NOMO-1 (cell line): ENCODE results near the gene INO80E.
"Not testable (repeated sequence)": the region's sequence is repeated elsewhere in the genome, so short reads cannot be mapped to it uniquely, and the experiment has no call there.

Source experiments
- DNase-seq, 2 experiments: peaks; one replicate each; lab custom pipeline; 2025; ENCODE audit not compliant: unreplicated experiment in 2 of 2; lab: John Stamatoyannopoulos, UW

INO80E gene

GRCh38 chr16:30009085-30009862, 13.2 kb downstream of the INO80E start:
- no peak for DNase-seq

GRCh38 chr16:30009990-30010843, 14.2 kb downstream of the INO80E start:
- DNase-seq = no peak

GRCh38 chr16:30010844-30011713, 15.0 kb downstream of the INO80E start, which contains the start of gene DOC2A:
TSS of gene DOC2A (minus strand) at chr16:30011027. CDS start at chr16:30010222, 805 bp downstream.
- peak; percentile 15 to 16 for DNase-seq

GRCh38 chr16:30011714-30012504, 15.9 kb downstream of the INO80E start:
- DNase-seq = no peak

GRCh38 chr16:30012598-30012997, 16.6 kb downstream of the INO80E start:
- not testable (repeated sequence) for DNase-seq

- not testable (repeated sequence) for DNase-seq
Measured at GRCh38 chr16:30015450-30015849, 19.4 kb downstream of the INO80E start.

- no peak for DNase-seq
Measured at GRCh38 chr16:30016555-30017276, 20.7 kb downstream of the INO80E start.

- no peak for DNase-seq
Measured at GRCh38 chr16:30017277-30017656, 21.2 kb downstream of the INO80E start.

- not testable (repeated sequence) for DNase-seq
Measured at GRCh38 chr16:30017937-30018336, 21.9 kb downstream of the INO80E start.

GRCh38 chr16:30018731-30019158, 22.7 kb downstream of the INO80E start:
- DNase-seq = no peak

GRCh38 chr16:30022887-30023286, 26.8 kb downstream of the INO80E start, which contains the start of gene C16orf92:
TSS of gene C16orf92 (plus strand) at chr16:30023198. CDS start at chr16:30023341, 143 bp downstream.
- no peak for DNase-seq

- DNase-seq = no peak
Measured at GRCh38 chr16:30023586-30023985, 27.5 kb downstream of the INO80E start.

- no peak for DNase-seq
Measured at GRCh38 chr16:30024451-30024850, 28.4 kb downstream of the INO80E start.

- DNase-seq = no peak
Measured at GRCh38 chr16:30025156-30025555, 29.1 kb downstream of the INO80E start.

- DNase-seq = no peak
Measured at GRCh38 chr16:30025574-30025973, 29.5 kb downstream of the INO80E start.

GRCh38 chr16:30026449-30026848, 30.4 kb downstream of the INO80E start:
- no peak for DNase-seq

- DNase-seq = no peak
Measured at GRCh38 chr16:30027588-30028437, 31.8 kb downstream of the INO80E start.

GRCh38 chr16:30028438-30029076, 32.5 kb downstream of the INO80E start:
- DNase-seq = peak in 1 of 2 experiments; percentile 22
